Thymus (tissue), 11 donors: ENCODE data around the gene ANO3. TPM values are rescaled to one million over a fixed set of nuclear protein-coding genes. Genes with fewer than 3 reads are reported as not detected.

ENCODE experiments used
- DNase-seq, 9 donors: peaks; one replicate each; pipeline ENCODE4 v3.0.0-alpha.2; 2013; ENCODE audit warnings: low spot score in 9 of 9, low read depth in 6 of 9, missing footprints in 1 of 9
- H3K27ac ChIP-seq, 2 donors: one replicate each; pipeline ENCODE4 v1.5.1; 2013; ENCODE audit warnings: control low read depth in 1 of 2, low read depth in 1 of 2, low read length in 1 of 2, mild to moderate bottlenecking in 1 of 2, moderate library complexity in 1 of 2
- H3K27me3 ChIP-seq, 2 donors: one replicate each; pipeline ENCODE4 v1.5.1; 2013; ENCODE audit warnings: low read length in 1 of 2; ENCODE audit not compliant: control insufficient read depth in 2 of 2, insufficient read depth in 1 of 2
- H3K36me3 ChIP-seq, 2 donors: one replicate each; pipeline ENCODE4 v1.5.1; 2013; ENCODE audit warnings: low read length in 1 of 2, mild to moderate bottlenecking in 1 of 2, moderate library complexity in 1 of 2; ENCODE audit not compliant: control insufficient read depth in 2 of 2, insufficient read depth in 2 of 2
- H3K4me1 ChIP-seq, 2 donors: one replicate each; pipeline ENCODE4 v1.5.1; 2013; ENCODE audit warnings: low read length in 2 of 2; ENCODE audit not compliant: control insufficient read depth in 2 of 2, insufficient read depth in 2 of 2
- H3K4me3 ChIP-seq, 2 donors: one replicate each; pipeline ENCODE4 v1.5.1; 2013; ENCODE audit warnings: low read length in 2 of 2, control low read depth in 1 of 2, mild to moderate bottlenecking in 1 of 2
- H3K9me3 ChIP-seq, 2 donors: one replicate each; pipeline ENCODE4 v1.5.1; 2013; ENCODE audit warnings: low read length in 1 of 2, mild to moderate bottlenecking in 1 of 2; ENCODE audit not compliant: control insufficient read depth in 2 of 2, insufficient read depth in 1 of 2
- whole genome bisulfite sequencing: extraction: QIAGEN DNeasy Blood & Tissue Kit; methylation state at CpG from one replicate; pipeline ENCODE4 v1.1.7; 2013; 5-methylcytosine and 5-hydroxymethylcytosine counted together
- polyA plus RNA-seq: library from polyadenylated mRNA; stranded (reverse); fragments of 200-250 nt; gene quantifications from one replicate; pipeline ENCODE4 v1.2.3, GENCODE V29; 2013
- total RNA-seq: library from RNA; stranded (reverse); fragments of 120-200 nt; gene quantifications from one replicate; pipeline ENCODE4 v1.2.4, GENCODE V29; 2013
- donor health status: healthy.

The ANO3 gene
- total and polyA plus RNA-seq, 2 donors, result 0.09 to 0.25 TPM

GRCh38 chr11:26706181-26706580, 374.3 kb downstream of the ANO3 start:
- Histone ChIP-seq H3K9me3 (no peaks in the 10 kb centered on the region), H3K4me3 (no peak overlapping the region), H3K36me3 (no peaks in the 10 kb centered on the region), H3K27me3 (no peaks in the 10 kb centered on the region), H3K27ac (no peak overlapping the region), H3K4me1 (no peaks in the 10 kb centered on the region)
- no peak for DNase-seq
- WGBS, result 90% methylated on average over 1 of the region's 1 CpG

DNA sequence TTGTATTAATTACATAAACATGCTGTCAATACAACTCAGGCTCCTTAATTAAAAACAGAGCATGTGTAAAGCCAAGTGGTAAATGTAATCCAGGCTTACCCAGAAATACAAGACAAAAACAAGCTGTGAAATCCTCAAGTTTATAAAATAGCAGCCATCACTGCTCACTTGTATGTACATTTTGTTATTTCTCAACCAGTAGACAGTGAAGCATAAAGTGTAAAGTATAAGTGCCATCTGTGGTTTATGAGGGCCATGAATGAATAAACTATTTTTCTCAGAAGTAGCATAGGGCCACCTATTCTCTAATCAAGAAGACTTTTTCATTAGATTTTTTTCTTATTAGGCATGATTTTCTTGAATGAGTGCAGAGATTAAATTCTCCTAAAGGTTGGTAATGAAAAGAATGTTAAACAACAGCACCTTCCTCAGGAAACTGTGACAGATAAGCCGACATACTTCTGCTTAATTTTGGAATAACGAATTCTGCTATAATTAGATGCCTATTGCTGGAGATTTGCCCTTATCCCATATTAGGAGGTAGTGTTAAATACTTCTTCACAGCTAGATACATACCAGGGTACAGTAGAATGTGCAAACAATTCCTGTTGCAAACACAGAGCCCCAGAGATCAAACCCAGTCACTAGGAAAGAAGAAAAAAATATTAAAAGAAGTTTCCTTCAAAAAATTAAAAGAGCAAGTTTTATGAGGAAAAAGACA, 377.0 kb downstream of the ANO3 start:
- H3K36me3 ChIP-seq, result no peaks in the 10 kb centered on the region
- H3K27ac ChIP-seq, result no peak overlapping the region
- no peak for DNase-seq
- whole genome bisulfite sequencing, result 34% methylated on average over 2 of the region's 2 CpGs
- H3K4me3 ChIP-seq, result no peak overlapping the region
- no peaks in the 10 kb centered on the region for H3K9me3 ChIP-seq
- no peaks in the 10 kb centered on the region for H3K27me3 ChIP-seq
- H3K4me1 ChIP-seq, result no peaks in the 10 kb centered on the region

- no peak for DNase-seq
- 97% methylated on average over 2 of the region's 2 CpGs for WGBS
- Histone ChIP-seq H3K36me3 (no peaks in the 10 kb centered on the region), H3K4me1 (no peaks in the 10 kb centered on the region), H3K4me3 (no peak overlapping the region), H3K27ac (no peak overlapping the region), H3K9me3 (no peaks in the 10 kb centered on the region), H3K27me3 (no peaks in the 10 kb centered on the region)
Measured at GRCh38 chr11:26710489-26710888, 378.6 kb downstream of the ANO3 start.

DNA sequence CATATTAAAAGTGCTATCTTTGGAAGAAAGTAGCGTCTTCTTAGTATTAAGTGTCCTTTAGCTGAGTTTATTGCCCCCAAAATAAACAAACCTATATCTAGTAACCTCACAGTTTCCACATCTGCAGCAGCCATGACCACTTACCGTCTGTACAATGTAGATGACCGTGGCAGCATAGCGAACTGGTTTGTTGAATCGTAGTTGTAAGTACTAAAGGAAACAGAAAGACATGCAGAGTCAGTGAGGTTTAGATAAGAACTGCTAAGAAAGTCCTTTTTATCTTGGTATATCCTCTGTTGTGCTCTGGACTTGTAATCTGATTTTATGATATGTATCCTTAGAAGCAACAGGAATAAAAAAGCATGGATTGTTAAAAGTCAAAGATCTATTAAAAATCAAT, 380.6 kb downstream of the ANO3 start:
- H3K36me3 ChIP-seq, result no peaks in the 10 kb centered on the region
- 67% methylated on average over 5 of the region's 5 CpGs for WGBS
- no peak for DNase-seq
- H3K9me3 ChIP-seq, result no peaks in the 10 kb centered on the region
- H3K27ac ChIP-seq, result no peak overlapping the region
- H3K4me3 ChIP-seq, result no peak overlapping the region
- no peaks in the 10 kb centered on the region for H3K4me1 ChIP-seq
- no peaks in the 10 kb centered on the region for H3K27me3 ChIP-seq

Other genes starting within 250 kb of the ANO3 start
- gene MUC15, start 240.1 kb downstream of the ANO3 start, total RNA-seq, result 6.1 TPM
- gene MUC15, start 240.1 kb downstream of the ANO3 start, polyA plus RNA-seq, result 24.5 TPM